SJSA1 (cell line): ENCODE results near the gene PLD3. TPM values are rescaled to one million over a fixed set of nuclear protein-coding genes. Genes with fewer than 3 reads are reported as not detected.
"Not testable (repeated sequence)": the region's sequence is repeated elsewhere in the genome, so short reads cannot be mapped to it uniquely, and the experiment has no call there.

Experiments used
- DNase-seq, 2 experiments: peaks; one replicate each; pipeline ENCODE4 v3.0.0-alpha.2; 2015 to 2020; ENCODE audit warnings: low spot score in 2 of 2, low read depth in 1 of 2
- H3K27ac ChIP-seq: fragments of 250-450 bp; sonication (Bioruptor Pico); 2 replicates; pipeline ENCODE4 v1.5.1; 2020; ENCODE audit warnings: mild to moderate bottlenecking, moderate library complexity
- H3K27me3 ChIP-seq: fragments of 250-450 bp; sonication (Bioruptor Pico); replicated peaks from 2 replicates; pipeline ENCODE4 v1.5.1; 2020; ENCODE audit warnings: mild to moderate bottlenecking, moderate library complexity
- H3K36me3 ChIP-seq: fragments of 250-450 bp; sonication (Bioruptor Pico); 2 replicates; pipeline ENCODE4 v1.5.1; 2020; ENCODE audit warnings: mild to moderate bottlenecking
- H3K4me1 ChIP-seq: fragments of 250-450 bp; sonication (Bioruptor Pico); replicated peaks from 2 replicates; pipeline ENCODE4 v1.6.1; 2021; ENCODE audit warnings: mild to moderate bottlenecking
- H3K4me3 ChIP-seq: fragments of 250-450 bp; sonication (Bioruptor Pico); 2 replicates; pipeline ENCODE4 v1.5.1; 2020; ENCODE audit warnings: mild to moderate bottlenecking
- H3K9me3 ChIP-seq: fragments of 250-450 bp; sonication (Bioruptor Pico); replicated peaks from 2 replicates; pipeline ENCODE4 v1.5.1; 2020; ENCODE audit warnings: mild to moderate bottlenecking
- total RNA-seq: library from RNA; depleted of rRNA; stranded (reverse); fragments of >200 nt; shearing (Covaris generic); gene quantifications from 2 replicates; pipeline ENCODE4 v1.2.3, GENCODE V29; 2014

PLD3 gene
- total RNA-seq, 1 experiment from 2014 or later = 270 TPM

DNA sequence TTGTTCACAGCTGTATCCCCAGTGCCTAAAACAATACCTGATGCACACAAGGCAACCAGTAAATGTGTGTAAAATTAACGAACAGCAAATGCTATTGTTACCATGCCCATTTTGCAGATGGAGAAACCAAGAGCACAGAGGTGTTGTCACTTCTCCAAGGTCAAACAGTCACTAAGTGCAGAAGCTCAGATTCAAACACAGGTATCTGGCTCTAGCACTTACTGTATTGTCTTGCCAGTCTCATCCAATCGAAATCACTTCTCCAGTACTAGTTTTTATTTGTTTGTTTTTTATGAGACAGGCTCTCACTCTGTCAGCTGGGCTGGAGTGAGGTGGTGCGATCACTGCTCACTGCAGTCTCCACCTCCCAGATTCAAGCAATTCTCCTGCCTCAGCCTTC lies 13.7 kb downstream of the PLD3 start:
- H3K36me3 ChIP-seq = peaks cover 7% of the 10 kb centered on the region
- no peaks in the 10 kb centered on the region for H3K27me3 ChIP-seq
- no peak for DNase-seq
- no peak overlapping the region for H3K4me3 ChIP-seq
- H3K27ac ChIP-seq = no peak overlapping the region
- H3K4me1 ChIP-seq = peaks cover 19% of the 10 kb centered on the region
- no peaks in the 10 kb centered on the region for H3K9me3 ChIP-seq

DNA sequence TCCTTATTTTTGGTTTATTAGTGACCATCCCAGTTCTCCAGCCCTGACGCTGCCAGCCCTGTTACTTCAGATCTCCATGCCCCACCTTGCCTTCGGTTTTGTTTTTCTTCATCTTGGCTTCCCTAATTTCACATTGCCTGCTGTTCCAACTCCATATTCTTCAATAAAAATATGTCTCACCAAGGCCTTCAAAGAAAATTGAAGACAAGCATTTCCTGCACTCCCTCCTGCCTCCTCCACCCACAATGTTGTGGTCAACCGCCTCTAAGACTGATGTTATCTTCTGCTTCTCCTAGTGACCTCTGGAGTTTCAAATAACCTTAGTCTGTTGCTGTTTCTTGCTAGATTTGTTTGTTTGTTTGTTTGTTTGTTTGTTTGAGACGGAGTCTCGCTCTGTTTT lies 14.6 kb downstream of the PLD3 start:
- Histone ChIP-seq H3K36me3 (peaks cover 7% of the 10 kb centered on the region), H3K4me3 (no peak overlapping the region), H3K4me1 (peaks cover 10% of the 10 kb centered on the region), H3K9me3 (no peaks in the 10 kb centered on the region), H3K27ac (no peak overlapping the region), H3K27me3 (no peaks in the 10 kb centered on the region)
- DNase-seq = no peak

DNA sequence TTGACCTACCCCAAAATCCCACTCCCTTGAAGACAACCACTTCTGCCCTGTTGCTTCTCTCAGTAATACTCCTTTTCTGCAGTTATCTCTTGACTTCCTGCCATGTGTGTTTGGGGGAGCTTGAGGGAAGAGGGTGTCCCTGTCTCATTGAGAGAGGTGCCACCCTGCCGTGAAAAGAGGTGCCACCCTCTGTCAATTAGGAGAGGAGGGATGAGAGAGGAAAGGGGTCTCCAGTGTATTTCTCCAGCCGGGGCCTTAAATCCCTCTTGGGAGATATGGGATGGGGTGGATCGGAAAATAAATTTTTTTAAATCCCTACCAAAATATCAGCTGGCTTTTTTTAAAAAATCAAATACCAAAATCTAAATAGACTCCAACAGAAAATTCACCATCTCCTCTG lies 16.5 kb downstream of the PLD3 start:
- H3K4me3 ChIP-seq = no peak overlapping the region
- H3K36me3 ChIP-seq = peaks cover 7% of the 10 kb centered on the region
- no peaks in the 10 kb centered on the region for H3K27me3 ChIP-seq
- H3K27ac ChIP-seq = no peak overlapping the region
- H3K4me1 ChIP-seq = peaks cover 4% of the 10 kb centered on the region; the same call in 1 of the 2 replicates
- no peaks in the 10 kb centered on the region for H3K9me3 ChIP-seq
- DNase-seq = no peak

DNA sequence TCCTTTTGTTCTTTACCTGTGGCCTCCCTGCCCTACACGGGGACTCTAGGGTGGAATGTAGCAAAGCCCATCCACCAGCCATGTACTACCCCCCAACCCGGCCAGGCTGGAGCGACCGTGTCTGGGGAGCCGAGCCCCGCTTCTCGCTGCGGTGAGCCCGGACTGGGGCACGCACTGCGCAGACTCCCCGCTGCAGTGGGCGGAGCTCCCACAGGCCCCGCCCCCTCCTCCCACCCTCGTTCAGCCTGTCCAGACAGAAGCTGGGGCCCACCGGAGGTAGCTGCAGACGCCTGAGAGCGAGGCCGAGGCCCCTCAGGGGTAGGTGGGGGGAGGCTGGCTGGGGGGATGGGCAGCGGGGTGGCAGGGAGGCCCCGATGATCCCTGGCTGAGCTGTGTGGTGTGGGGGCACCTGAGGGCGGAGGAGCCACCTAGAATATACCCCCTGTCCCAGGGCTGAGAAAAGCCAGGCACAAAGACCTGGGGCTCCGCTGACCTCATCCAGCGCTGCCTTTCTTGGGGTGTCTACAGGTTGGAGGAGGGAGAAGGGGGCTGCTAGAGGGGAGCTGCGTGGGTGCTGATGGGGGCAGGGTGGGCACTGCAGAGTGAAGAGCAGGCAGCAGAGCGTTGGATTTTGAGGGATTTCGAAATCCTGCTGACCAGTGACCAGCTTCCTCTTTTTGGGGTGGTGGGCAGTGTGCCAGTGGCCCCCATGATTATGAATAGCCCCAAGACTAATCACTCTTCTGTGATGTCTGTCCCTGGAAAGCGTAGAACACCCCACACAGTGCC lies 17.3 kb downstream of the PLD3 start:
- no peak overlapping the region for H3K27ac ChIP-seq
- H3K36me3 ChIP-seq = peaks cover 10% of the 10 kb centered on the region
- no peaks in the 10 kb centered on the region for H3K9me3 ChIP-seq
- H3K4me1 ChIP-seq = peaks cover 4% of the 10 kb centered on the region; the same call in 1 of the 2 replicates
- peak overlapping the region; percentile 36 for H3K4me3 ChIP-seq
- peak; percentile 33 to 70 for DNase-seq
- H3K27me3 ChIP-seq = no peaks in the 10 kb centered on the region

DNA sequence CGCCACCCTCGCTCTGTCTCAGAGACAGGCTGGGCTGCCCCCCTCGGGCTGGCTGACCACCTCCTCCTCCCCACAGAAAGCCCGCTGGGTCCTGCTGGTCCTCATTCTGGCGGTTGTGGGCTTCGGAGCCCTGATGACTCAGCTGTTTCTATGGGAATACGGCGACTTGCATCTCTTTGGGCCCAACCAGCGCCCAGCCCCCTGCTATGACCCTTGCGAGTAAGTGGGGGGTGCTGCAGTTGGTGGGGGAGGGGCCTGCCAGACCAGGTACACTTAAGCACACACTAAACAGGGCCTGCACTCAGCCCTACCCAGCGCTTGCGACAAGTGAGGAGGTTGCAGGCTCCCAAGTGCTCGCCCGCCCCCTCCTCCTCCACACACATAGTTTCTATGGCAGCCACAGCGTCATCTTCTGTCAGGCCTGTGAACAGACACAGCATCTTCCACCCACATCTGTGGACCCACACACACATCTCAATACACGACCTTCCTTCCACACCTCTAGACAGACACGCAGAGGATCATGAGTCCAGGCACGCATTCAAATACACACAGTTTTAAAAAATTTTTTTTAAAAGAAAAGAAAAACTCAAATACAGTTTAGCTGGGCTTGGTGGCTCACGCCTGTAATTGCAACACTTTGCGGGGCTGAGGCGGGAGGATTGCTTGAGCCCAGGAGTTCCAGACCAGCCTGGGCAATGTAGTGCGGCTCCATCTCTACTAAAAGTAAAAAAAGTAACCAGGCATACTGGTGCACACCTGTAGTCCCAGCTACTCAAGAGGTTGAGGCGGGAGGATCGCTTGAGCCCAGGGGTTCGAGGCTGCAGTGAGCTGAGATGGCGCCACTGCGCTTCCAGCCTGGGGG lies 18.4 kb downstream of the PLD3 start:
- Histone ChIP-seq H3K27ac (no peak overlapping the region), H3K4me3 (no peak overlapping the region), H3K27me3 (no peaks in the 10 kb centered on the region), H3K36me3 (peaks cover 11% of the 10 kb centered on the region), H3K4me1 (peaks cover 4% of the 10 kb centered on the region; the same call in 1 of the 2 replicates), H3K9me3 (no peaks in the 10 kb centered on the region)
- no peak for DNase-seq

DNA sequence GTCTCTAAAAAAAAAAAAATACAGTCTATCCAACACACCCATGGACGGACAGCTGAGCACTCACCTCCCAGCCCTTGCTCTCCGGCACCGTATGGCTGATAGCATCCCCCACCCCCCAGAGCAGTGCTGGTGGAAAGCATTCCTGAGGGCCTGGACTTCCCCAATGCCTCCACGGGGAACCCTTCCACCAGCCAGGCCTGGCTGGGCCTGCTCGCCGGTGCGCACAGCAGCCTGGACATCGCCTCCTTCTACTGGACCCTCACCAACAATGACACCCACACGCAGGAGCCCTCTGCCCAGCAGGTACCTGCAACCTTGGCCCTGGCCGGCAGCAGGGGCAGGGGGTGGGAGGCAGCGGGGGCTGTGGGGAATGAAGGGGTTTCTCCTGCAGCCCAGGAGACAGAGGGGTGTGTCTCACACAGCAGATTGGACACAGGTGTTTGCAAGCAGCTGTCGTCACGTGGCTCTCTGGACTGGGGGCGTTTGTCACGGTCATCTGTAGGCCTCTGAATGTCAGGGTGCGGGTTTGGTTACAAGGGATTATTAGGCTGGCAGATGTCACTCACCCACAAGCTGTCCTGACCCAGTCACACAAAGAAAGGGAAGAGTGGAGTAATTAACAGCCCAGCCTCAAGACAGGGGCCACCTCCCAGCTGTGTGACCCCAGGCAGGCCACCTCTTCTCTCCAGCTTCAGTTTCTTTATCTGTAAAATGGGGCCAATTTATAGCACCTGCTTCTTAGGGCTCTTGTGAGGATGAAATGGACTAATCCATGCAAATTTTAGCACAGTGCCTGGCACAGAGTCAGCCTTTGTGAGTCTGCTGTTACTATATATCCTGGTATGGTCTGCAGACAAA lies 19.3 kb downstream of the PLD3 start:
- Histone ChIP-seq H3K36me3 (peaks cover 13% of the 10 kb centered on the region), H3K4me3 (no peak overlapping the region), H3K27ac (no peak overlapping the region), H3K27me3 (no peaks in the 10 kb centered on the region), H3K9me3 (no peaks in the 10 kb centered on the region), H3K4me1 (peaks cover 4% of the 10 kb centered on the region; the same call in 1 of the 2 replicates)
- DNase-seq = no peak

DNA sequence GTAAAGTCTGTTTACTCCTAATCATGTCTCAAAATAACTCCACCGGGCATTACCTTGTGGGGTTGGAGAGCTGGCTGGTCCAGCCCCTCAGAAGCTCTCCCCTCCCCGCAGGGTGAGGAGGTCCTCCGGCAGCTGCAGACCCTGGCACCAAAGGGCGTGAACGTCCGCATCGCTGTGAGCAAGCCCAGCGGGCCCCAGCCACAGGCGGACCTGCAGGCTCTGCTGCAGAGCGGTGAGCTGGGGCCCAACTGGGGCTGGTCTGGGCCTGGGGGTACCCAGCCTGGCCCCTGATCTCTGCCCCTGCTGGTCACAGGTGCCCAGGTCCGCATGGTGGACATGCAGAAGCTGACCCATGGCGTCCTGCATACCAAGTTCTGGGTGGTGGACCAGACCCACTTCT lies 21.3 kb downstream of the PLD3 start:
- peaks cover 14% of the 10 kb centered on the region for H3K36me3 ChIP-seq

DNA sequence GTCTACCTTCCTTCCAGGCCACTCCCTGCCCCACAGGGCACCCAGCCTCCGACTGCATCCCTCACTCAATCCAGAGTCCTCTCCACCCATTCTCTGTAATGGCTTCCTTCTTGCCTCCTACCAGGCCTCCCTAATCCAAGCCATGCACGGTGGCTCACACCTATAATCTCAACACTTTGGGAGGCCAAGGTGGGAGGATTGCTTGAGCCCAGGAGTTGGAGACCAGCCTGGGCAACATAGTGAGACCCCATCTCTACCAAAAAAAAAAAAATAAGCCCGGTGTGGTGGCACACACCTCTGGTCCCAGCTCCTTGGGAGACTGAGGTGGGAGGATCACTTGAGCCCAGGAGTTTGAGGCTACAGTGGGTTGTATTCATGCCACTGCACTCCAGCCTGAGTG lies 21.8 kb downstream of the PLD3 start:
- peaks cover 14% of the 10 kb centered on the region for H3K36me3 ChIP-seq
- H3K27ac ChIP-seq, H3K9me3 ChIP-seq, DNase-seq, H3K27me3 ChIP-seq, H3K4me1 ChIP-seq, H3K4me3 ChIP-seq: not testable (repeated sequence)

More for the DNA sequence above, 21.3 kb downstream of the PLD3 start:
- no peak for DNase-seq
- Histone ChIP-seq H3K9me3 (no peaks in the 10 kb centered on the region), H3K4me1 (peaks cover 4% of the 10 kb centered on the region; the same call in 1 of the 2 replicates), H3K4me3 (no peak overlapping the region), H3K27me3 (no peaks in the 10 kb centered on the region), H3K27ac (no peak overlapping the region)

DNA sequence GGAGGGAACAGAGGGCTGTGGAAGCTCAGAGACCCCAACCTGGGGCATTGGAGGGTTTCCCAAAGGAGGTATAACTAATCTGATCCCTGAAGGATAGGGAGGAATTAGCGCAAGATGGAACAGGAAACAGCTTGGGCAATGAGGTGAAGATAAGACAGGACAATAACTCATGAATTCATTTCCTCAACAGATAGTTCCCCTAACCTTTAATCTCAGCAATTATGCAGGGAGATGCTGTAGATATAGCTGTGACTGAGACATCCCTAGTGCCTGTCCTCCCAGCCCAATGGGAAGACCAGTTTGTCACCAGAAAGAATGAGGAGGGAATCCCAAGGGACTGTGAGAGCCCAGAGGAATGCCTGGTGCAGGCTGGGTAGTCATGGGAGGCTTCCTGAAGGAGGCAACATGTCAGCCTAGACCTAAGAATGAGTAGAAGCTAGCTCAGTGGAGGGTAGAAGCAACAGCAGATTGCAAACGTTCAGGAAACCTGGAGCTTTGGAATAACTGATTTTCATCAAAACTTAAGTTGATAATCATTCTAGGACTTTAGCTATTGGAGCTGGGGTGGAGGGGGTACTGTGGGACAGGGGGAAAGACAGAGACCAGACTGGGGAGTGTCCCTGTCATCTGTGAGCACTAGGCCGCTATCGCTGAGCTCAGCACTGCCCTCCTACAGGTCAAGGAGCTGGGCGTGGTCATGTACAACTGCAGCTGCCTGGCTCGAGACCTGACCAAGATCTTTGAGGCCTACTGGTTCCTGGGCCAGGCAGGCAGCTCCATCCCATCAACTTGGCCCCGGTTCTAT lies 22.7 kb downstream of the PLD3 start:
- Histone ChIP-seq H3K27me3 (no peaks in the 10 kb centered on the region), H3K27ac (no peak overlapping the region), H3K4me1 (no peaks in the 10 kb centered on the region), H3K9me3 (no peaks in the 10 kb centered on the region), H3K4me3 (no peak overlapping the region), H3K36me3 (peaks cover 14% of the 10 kb centered on the region)
- no peak for DNase-seq

DNA sequence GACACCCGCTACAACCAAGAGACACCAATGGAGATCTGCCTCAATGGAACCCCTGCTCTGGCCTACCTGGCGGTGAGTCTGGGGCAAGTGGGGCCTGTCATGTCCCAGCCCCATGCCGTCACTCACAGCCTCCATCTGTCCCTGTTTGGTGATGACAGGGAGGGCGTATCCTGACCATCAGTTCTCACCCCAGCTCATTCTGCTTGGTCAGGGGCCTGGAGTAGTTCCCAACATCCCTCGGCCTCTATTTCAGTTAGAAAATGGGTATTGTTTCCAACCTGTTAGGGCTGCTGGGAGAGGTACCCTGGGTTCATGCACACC lies 23.3 kb downstream of the PLD3 start:
- H3K4me1 ChIP-seq = no peaks in the 10 kb centered on the region
- H3K9me3 ChIP-seq = no peaks in the 10 kb centered on the region
- H3K27ac ChIP-seq = no peak overlapping the region
- no peaks in the 10 kb centered on the region for H3K27me3 ChIP-seq
- no peak for DNase-seq
- peaks cover 11% of the 10 kb centered on the region for H3K36me3 ChIP-seq
- H3K4me3 ChIP-seq = no peak overlapping the region

DNA sequence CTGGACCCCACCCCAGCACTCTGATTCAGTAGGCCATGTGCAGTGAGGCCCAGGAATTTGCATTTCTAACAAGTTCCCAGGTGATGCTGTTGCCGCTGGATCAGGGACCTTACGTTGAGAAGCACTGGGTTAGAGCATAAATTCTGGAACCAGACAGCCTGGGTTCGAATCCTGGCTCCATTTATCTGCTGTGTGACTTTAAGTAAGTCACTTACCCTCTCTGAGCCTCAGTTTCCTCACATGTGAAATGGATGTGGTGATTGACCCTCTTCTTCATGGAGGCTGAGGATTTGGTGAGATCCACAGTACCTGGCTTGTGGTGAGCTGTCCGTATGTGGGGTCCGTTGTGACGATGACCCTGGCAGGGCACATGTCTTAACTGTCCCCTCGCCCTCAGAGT lies 25.6 kb downstream of the PLD3 start:
- no peak overlapping the region for H3K27ac ChIP-seq
- no peaks in the 10 kb centered on the region for H3K9me3 ChIP-seq
- H3K27me3 ChIP-seq = no peaks in the 10 kb centered on the region
- H3K4me1 ChIP-seq = no peaks in the 10 kb centered on the region
- H3K4me3 ChIP-seq = no peak overlapping the region
- DNase-seq = no peak
- peaks cover 7% of the 10 kb centered on the region for H3K36me3 ChIP-seq

DNA sequence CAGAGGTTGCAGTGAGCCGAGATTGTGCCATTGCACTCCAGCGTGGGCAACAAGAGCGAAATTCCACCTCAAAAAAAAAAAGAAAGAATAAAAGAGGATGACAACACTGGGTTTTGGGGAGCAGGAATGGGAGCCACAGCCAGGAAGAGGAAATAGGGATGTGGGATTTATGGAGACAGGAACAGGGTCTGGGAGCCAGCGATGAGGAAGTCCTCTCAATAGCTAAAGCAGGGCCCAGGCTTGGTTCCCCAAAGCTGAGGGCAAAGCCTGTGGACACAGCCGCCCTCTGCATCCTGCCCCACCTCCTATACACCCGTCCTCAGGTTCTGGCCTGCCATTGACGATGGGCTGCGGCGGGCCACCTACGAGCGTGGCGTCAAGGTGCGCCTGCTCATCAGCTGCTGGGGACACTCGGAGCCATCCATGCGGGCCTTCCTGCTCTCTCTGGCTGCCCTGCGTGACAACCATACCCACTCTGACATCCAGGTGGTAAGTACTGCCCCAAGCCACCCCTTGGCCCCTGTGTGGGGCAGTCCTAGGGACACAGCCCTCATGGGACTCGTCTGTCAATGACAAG lies 27.9 kb downstream of the PLD3 start:
- DNase-seq = no peak
- H3K36me3 ChIP-seq = peaks cover 3% of the 10 kb centered on the region; the same call in 1 of the 2 replicates

More for the DNA sequence above, 27.9 kb downstream of the PLD3 start:
- no peaks in the 10 kb centered on the region for H3K4me1 ChIP-seq
- no peaks in the 10 kb centered on the region for H3K9me3 ChIP-seq
- H3K4me3 ChIP-seq = no peak overlapping the region
- H3K27ac ChIP-seq = no peak overlapping the region
- H3K27me3 ChIP-seq = no peaks in the 10 kb centered on the region
